Heart right ventricle (tissue), 16 donors: ENCODE results near the gene PPP1R14C. TPM values are rescaled to one million over a fixed set of nuclear protein-coding genes. Genes with fewer than 3 reads are reported as not detected.

Source experiments
- ATAC-seq, 8 donors: fragments of 200-7000 bp; cut with Tn5 transposase; one replicate each; pipeline ENCODE4 v1.9.1; 2020; ENCODE audit warnings: mild to moderate bottlenecking in 8 of 8, moderate library complexity in 8 of 8, moderate number of reproducible peaks in 1 of 8
- DNase-seq, 2 donors: peaks; one replicate each; pipeline ENCODE4 v3.0.0-alpha.2; 2020
- H3K27ac ChIP-seq, 10 donors: fragments of 200-600 bp; sonication (generic) in 2 of 10; one replicate each; pipeline versions ENCODE4 v1.5.0 to v1.8.0; 2020 to 2022; ENCODE audit warnings: mild to moderate bottlenecking in 3 of 10
- H3K27me3 ChIP-seq, 7 donors: fragments of 200-600 bp; one replicate each; pipeline ENCODE4 v1.8.0; 2021 to 2022; ENCODE audit warnings: mild to moderate bottlenecking in 2 of 7
- H3K36me3 ChIP-seq, 9 donors: fragments of 200-600 bp; sonication (generic) in 1 of 9; one replicate each; pipeline versions ENCODE4 v1.5.0 to v1.8.0; 2020 to 2022; ENCODE audit warnings: mild to moderate bottlenecking in 2 of 9
- H3K4me1 ChIP-seq, 9 donors: fragments of 200-600 bp; sonication (generic) in 1 of 9; one replicate each; pipeline versions ENCODE4 v1.5.0 to v1.8.0; 2020 to 2022; ENCODE audit warnings: mild to moderate bottlenecking in 4 of 9
- H3K4me3 ChIP-seq, 10 donors: fragments of 200-600 bp; sonication (generic) in 2 of 10; one replicate each; pipeline versions ENCODE4 v1.5.0 to v1.8.0; 2020 to 2022; ENCODE audit warnings: mild to moderate bottlenecking in 7 of 10, moderate library complexity in 2 of 10
- H3K9me3 ChIP-seq, 11 donors: fragments of 200-600 bp in 10 of 11; sonication (generic) in 2 of 11; one replicate each; pipeline versions ENCODE4 v1.5.0 to v1.8.0; 2013 to 2022; ENCODE audit warnings: mild to moderate bottlenecking in 2 of 11, control low read depth in 1 of 11, moderate library complexity in 1 of 11
- CTCF ChIP-seq, 9 donors: fragments of 200-600 bp; sonication (generic) in 2 of 9; IDR thresholded peaks; one replicate each; pipeline versions ENCODE4 v1.5.0 to v1.8.0; 2021 to 2022; ENCODE audit warnings: antibody characterized with exemption in 9 of 9, mild to moderate bottlenecking in 5 of 9, moderate library complexity in 1 of 9
- WGBS, 2 donors: extraction: QIAGEN DNeasy Blood & Tissue Kit; methylation state at CpG; one replicate each; pipeline ENCODE4 v1.1.7; 2013; ENCODE audit warnings: inconsistent platforms in 1 of 2; 5-methylcytosine and 5-hydroxymethylcytosine counted together
- intact Hi-C, 10 donors: fragments of 100-400 bp; cut with DNase I; formaldehyde crosslinking; loops; one replicate each; pipeline versions ENCODE4 v1.11.1 to v1.14.2; 2022
- polyA plus RNA-seq, 2 donors: library from polyadenylated mRNA; stranded (reverse); fragments of 200-250 nt; gene quantifications; one replicate each; pipeline ENCODE4 v1.2.3, GENCODE V29; 2013
- total RNA-seq, 10 donors: library from RNA; stranded (reverse); fragmentation: NEBNext Ultra II Directional in 3 of 10; extraction: Animal tissue kit (Norgen Biotek cat#: 25700) in 3 of 10; gene quantifications; one replicate each; pipeline versions ENCODE4 v1.2.1 to v1.2.4, GENCODE V29; 2021 to 2023
- donor health status: Arrhythmogenic right ventricular cardiomyopathy.
- donor health status: ischemic (EF 13 %, LVEDD 7.1; RV severe dilation, severe dysfunction).
- donor health status: healthy with polysubstance abuse.
- donor health status: DM: no; HTN: yes; CAD: no.
- donor health status: DM: no; HTN: no; CAD: no.
- donor health status: ischemic (EF 25% LVEDD 6.9; RV normal size, moderate dysfunction).
- donor health status: ischemic (EF 25% LVEDD 5.7; RV mildly dilated, moderate dysfunction).
- donor health status: healthy.
- donor health status: DM: yes; HTN: yes; CAD: no.
- donor health status: Ischemic cardiomyopathy.
- donor health status: ischemic (EF 35%, LVEDD 5.7; RV mildly dilated, moderate dysfunction).
- donor health status: nonischemic (EF 11% LVEDD 7.7; RV severe dilation, severe dysfunction).
- donor health status: DM: yes; HTN: yes; CAD: no.
- donor health status: PGD.
- donor health status: ischemic (EF 29% LVEDD 5.4; RV normal size, mild dysfunction).
- donor health status: nonischemic (EF 23%, LVEDD 6.1; RV moderate dilation, normal function).

PPP1R14C gene
- total and polyA plus RNA-seq, 12 donors = 22.6 to 145 (median 92.1) TPM

GRCh38 chr6:150182460-150183078, 39.7 kb downstream of the PPP1R14C start:
- Histone ChIP-seq H3K27me3 (no peaks in the 10 kb centered on the region), H3K27ac (peak overlapping the region in 3 of 10 donors; percentile 90 to 96 (median 91)), H3K9me3 (no peaks in the 10 kb centered on the region), H3K4me1 (peaks cover 2 to 31% (median 16%) of the 10 kb centered on the region in 9 donors), H3K4me3 (no peak overlapping the region), H3K36me3 (no peaks in the 10 kb centered on the region)
- intact Hi-C loops = no loop called here
- no peak for DNase-seq
- no peak for TF ChIP-seq CTCF (IDR thresholded peaks at IDR 0.05)
- WGBS, 2 donors = 89 to 93% methylated on average over 4 of the region's 4 CpGs
- ATAC-seq = no peak

- Histone ChIP-seq H3K4me3 (no peak overlapping the region), H3K9me3 (no peaks in the 10 kb centered on the region), H3K27me3 (no peaks in the 10 kb centered on the region), H3K27ac (peak overlapping the region in 2 of 10 donors; percentile 6 to 91), H3K36me3 (no peaks in the 10 kb centered on the region), H3K4me1 (peaks cover 0 to 26% (median 13%) of the 10 kb centered on the region in 9 donors)
- no peak for TF ChIP-seq CTCF (IDR thresholded peaks at IDR 0.05)
- intact Hi-C loops = no loop called here
- 79 to 84% methylated on average over 4 of the region's 4 CpGs for WGBS, 2 donors
- DNase-seq (no peak), ATAC-seq (no peak)
Observed at GRCh38 chr6:150183105-150183504, 40.3 kb downstream of the PPP1R14C start.

GRCh38 chr6:150183966-150184365, 41.1 kb downstream of the PPP1R14C start:
- no peak for TF ChIP-seq CTCF (IDR thresholded peaks at IDR 0.05)
- intact Hi-C loops = no loop called here
- no peak for DNase-seq
- peaks cover 0 to 18% (median 8%) of the 10 kb centered on the region in 9 donors for H3K4me1 ChIP-seq
- H3K4me3 ChIP-seq = no peak overlapping the region
- H3K9me3 ChIP-seq = no peaks in the 10 kb centered on the region
- 92 to 93% methylated on average over 6 of the region's 6 CpGs for WGBS, 2 donors
- no peaks in the 10 kb centered on the region for H3K27me3 ChIP-seq
- H3K27ac ChIP-seq = no peak overlapping the region
- ATAC-seq = no peak
- no peaks in the 10 kb centered on the region for H3K36me3 ChIP-seq

- DNase-seq = no peak
- WGBS, 2 donors = 64 to 65% methylated on average over 10 of the region's 10 CpGs
- intact Hi-C loops = no loop called here
- H3K4me3 ChIP-seq = no peak overlapping the region
- no peaks in the 10 kb centered on the region for H3K9me3 ChIP-seq
- TF ChIP-seq CTCF (IDR thresholded peaks at IDR 0.05) = no peak
- no peaks in the 10 kb centered on the region for H3K27me3 ChIP-seq
- peak in 2 of 8 donors; percentile 13 to 17 for ATAC-seq
- peak overlapping the region in 1 of 10 donors; percentile 9 for H3K27ac ChIP-seq
- H3K36me3 ChIP-seq = no peaks in the 10 kb centered on the region
- peaks cover 0 to 19% (median 8%) of the 10 kb centered on the region in 9 donors for H3K4me1 ChIP-seq
Observed at GRCh38 chr6:150184850-150185731, 42.2 kb downstream of the PPP1R14C start.
